ENCODE measurements around the gene MT1F. TPM values are rescaled to one million over a fixed set of nuclear protein-coding genes. Genes with fewer than 3 reads are reported as not detected.
A peak's percentile ranks its signal among the peaks of the same experiment; 100 is the strongest.
"Not testable (repeated sequence)": the region's sequence is repeated elsewhere in the genome, so short reads cannot be mapped to it uniquely, and the experiment has no call there.

MT1F gene
- 14.9 TPM for polyA plus RNA-seq (2012; ENCODE audit: insufficient read depth, insufficient read length)

GRCh38 chr16:56657555-56658326, at the start of gene MT1F:
MT1F (plus strand) TSS chr16:56657959; CDS start chr16:56658059, 100 bp downstream.
- DNase-seq (ENCODE audit: low read depth, low spot score), result no peak

GRCh38 chr16:56608043-56608875, 49.5 kb upstream of the MT1F start, which contains the start of gene MT2A:
MT2A (plus strand) TSS chr16:56608584; CDS start chr16:56608656, 72 bp downstream.
- peak within 1 kb of the TSS; percentile 84 for H3K4me3 ChIP-seq (ENCODE audit: low read length)
- DNase-seq (ENCODE audit: low read depth, low spot score), result peak; percentile 88

More at GRCh38 chr16:56657555-56658326, at the start of gene MT1F:
- H3K4me3 ChIP-seq (ENCODE audit: low read length), result peak within 1 kb of the TSS; percentile 50

DNA sequence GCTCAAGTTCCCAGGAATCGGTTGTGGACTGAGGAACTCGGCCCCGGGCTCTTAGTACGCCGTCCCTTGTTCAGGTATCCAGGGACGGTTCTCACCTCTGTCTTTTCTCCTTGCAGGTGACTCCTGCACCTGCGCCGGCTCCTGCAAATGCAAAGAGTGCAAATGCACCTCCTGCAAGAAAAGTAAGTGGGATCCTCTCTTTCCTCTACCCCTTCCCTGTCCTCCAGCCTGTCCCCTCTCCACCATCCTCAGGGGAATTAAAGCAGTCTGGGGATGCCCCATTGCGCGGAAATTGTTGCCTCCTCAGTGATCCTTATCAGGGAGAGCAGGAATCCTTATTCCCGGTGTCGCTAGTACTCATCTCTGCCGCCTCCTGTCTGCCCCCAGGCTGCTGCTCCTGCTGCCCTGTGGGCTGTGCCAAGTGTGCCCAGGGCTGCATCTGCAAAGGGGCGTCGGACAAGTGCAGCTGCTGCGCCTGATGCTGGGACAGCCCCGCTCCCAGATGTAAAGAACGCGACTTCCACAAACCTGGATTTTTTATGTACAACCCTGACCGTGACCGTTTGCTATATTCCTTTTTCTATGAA, 48.8 kb upstream of the MT1F start:
- no peak for DNase-seq (ENCODE audit: low read depth, low spot score)
- peak overlapping the region; percentile 84 for H3K4me3 ChIP-seq (ENCODE audit: low read length)

- H3K4me3 ChIP-seq (ENCODE audit: low read length), result peak overlapping the region; percentile 84
- peak; percentile 77 for DNase-seq (ENCODE audit: low read depth, low spot score)
These were observed 48.3 kb upstream of the MT1F start for GRCh38 chr16:56609463-56609921.

DNA sequence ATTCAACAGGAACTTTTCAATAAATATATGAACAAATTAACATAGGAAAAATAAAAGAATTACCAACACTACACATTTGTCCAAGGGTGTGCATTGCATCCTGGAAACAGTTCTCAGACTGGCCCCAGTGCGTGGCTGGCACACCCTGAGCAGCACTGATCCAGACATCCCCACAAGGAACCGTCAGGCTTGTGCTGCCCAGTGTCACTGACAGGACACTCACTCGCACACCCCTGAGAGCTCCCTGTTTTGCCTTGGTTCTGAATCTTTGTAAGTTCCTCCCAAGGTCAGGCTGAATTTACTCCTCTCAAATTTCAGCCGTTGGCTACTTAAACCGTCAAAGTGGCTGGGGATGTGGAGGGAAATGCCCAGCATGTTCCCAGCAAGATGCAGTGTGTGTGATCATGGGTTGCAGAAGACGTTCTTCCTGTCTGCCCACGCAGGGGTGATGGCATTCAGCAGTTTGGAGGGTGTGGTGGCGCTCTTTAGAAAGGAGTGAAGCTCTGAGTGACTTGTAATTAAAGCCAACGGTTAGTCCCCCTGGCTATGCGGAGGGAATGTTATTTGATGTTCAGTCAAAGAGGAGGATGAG, 47.6 kb upstream of the MT1F start:
- H3K4me3 ChIP-seq (ENCODE audit: low read length), result peak overlapping the region; percentile 84
- peak; percentile 37 for DNase-seq (ENCODE audit: low read depth, low spot score)

DNA sequence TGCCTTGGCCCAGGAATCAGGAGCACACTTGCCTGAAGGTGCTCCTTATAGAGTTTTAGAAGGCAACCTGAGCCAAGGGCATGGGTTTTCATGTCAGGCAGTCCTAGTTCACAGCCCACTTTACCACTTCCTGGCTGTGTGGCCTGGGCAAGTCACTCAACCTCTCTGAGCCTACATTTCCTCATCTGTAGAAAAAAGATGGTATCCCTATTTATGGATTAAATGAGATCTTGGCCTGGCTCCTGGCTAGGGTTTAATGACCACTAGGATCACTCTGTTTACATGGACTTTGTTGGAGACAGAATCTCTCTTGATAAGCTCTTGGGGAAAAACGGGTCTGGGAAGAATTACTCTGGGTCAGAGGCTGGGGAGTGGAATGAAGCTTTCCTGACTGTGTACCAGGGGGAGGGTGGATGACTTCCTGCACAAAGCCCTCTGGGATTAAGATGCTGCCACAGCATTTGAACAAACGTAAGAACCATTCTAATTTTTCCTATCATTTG, 47.1 kb upstream of the MT1F start:
- H3K4me3 ChIP-seq (ENCODE audit: low read length), result no peak overlapping the region
- DNase-seq (ENCODE audit: low read depth, low spot score), result peak; percentile 37

- no peak overlapping the region for H3K4me3 ChIP-seq (ENCODE audit: low read length)
- DNase-seq (ENCODE audit: low read depth, low spot score), result no peak
These were observed 46.4 kb upstream of the MT1F start for GRCh38 chr16:56611281-56611833.

DNA sequence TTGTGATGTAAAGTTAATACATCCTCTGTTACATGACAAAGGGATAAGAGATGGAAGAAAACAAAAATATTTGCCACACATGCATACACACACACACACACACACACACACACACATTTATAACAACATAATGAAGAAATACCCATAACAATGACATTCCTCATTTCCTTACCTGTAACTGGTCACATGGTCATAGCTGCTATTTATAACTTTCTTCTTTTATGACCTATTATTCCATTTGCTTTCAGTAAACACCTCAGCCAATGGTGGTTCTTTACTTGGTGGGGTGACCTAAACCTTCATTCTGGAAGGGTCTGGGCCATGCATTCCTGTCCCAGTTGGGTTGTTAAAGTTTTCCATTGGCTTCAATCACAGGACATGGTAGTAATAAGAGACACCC, 44.1 kb upstream of the MT1F start:
- DNase-seq (ENCODE audit: low read depth, low spot score), result no peak
- H3K4me3 ChIP-seq (ENCODE audit: low read length), result no peak overlapping the region

DNA sequence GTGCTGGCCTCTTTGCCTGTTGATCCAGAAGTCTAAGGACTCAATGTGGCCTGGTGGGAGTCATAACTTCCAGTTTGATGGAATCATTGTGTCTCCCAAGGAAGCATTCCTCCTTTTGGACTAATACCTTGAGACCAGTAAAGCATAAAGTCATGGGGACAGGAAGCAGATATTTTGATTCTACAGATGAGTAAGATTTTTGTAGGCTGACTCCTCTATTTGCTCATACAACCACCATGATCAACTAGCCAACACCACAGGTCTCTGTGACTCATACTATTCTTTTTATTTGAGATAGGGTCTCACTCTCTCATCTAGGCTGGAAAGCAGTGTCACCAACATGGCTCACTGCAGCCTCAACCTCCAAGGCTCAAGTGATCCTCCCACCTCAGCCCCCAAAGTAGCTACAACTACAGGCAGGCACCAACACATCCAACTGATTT, 43.2 kb upstream of the MT1F start:
- DNase-seq (ENCODE audit: low read depth, low spot score), result no peak
- no peak overlapping the region for H3K4me3 ChIP-seq (ENCODE audit: low read length)

DNA sequence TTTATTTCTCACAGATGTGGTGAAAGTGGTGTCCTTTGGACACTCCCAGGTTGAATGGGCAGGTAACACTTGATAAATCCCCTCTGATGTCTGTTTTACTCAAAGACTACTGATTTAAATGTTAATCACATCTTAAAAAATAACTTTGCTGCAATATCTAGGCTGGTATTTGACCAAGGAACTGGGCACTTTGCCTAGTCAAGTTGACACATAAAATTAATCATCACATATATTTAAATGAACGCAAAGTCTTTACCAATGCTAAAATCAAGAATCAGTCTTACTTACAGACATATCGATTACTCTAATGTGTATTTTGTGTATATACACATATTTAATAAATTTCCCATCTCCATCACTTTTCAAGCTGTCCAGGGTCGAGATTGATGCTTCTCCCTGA, 42.4 kb upstream of the MT1F start:
- DNase-seq (ENCODE audit: low read depth, low spot score), result no peak

DNA sequence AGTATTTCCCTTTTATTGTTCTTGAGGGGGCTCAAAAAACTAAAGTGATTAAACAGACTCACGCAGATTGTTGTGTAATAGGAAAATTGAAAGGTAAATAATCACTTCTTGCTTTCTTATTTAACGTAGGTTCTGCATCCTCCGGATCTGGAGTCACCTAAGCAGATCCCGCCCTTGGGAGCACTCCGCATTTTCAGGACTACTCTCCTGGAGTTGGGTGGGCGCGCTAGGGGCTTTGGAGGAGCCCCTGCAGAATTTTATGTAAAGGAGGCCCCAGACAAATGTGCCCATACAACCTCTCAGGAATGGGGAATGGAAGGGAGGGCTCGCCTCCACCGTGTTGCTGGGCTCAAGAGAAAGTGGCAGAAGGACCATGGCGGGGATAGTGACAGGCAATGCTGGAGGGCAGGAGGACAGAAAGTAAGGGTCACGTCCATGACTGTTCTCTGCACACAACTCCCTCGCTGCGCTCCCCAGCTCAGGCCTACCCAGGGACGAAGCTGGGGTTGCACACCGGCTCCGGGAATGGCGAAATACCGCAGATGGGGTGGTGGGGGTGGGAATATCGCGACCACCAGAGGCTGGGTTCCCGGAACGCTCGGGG, 41.0 kb upstream of the MT1F start:
- no peak for DNase-seq (ENCODE audit: low read depth, low spot score)
- no peak overlapping the region for H3K4me3 ChIP-seq (ENCODE audit: low read length)

More for the DNA sequence above, 42.4 kb upstream of the MT1F start:
- no peak overlapping the region for H3K4me3 ChIP-seq (ENCODE audit: low read length)

GRCh38 chr16:56617212-56618085, 40.3 kb upstream of the MT1F start:
- no peak for DNase-seq (ENCODE audit: low read depth, low spot score)
- no peak overlapping the region for H3K4me3 ChIP-seq (ENCODE audit: low read length)

DNA sequence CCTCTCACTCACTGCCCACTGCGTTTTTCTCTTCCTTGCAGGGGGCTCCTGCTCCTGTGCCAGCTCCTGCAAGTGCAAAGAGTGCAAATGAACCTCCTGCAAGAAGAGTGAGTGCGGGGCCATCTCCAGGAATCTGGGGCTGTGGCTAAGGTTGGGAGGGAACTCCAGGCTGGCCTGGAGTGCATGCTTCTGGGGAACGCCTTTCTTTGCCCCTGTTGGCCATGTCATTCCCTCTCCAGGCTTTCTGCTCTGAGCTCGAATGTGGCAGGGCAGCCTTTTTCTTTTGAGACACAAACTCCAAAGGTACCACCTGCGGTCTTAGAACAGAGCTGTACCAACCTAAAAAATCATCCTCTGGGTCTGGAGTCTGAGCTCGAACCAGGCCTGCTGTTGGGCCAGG, 39.6 kb upstream of the MT1F start:
- DNase-seq (ENCODE audit: low read depth, low spot score), result no peak
- H3K4me3 ChIP-seq (ENCODE audit: low read length), result no peak overlapping the region

- no peak for DNase-seq (ENCODE audit: low read depth, low spot score)
- H3K4me3 ChIP-seq (ENCODE audit: low read length), result no peak overlapping the region
These were observed 37.3 kb upstream of the MT1F start for GRCh38 chr16:56620339-56620897.

GRCh38 chr16:56621665-56622445, 35.9 kb upstream of the MT1F start:
- not testable (repeated sequence) for DNase-seq (ENCODE audit: low read depth, low spot score); H3K4me3 ChIP-seq (ENCODE audit: low read length)

DNA sequence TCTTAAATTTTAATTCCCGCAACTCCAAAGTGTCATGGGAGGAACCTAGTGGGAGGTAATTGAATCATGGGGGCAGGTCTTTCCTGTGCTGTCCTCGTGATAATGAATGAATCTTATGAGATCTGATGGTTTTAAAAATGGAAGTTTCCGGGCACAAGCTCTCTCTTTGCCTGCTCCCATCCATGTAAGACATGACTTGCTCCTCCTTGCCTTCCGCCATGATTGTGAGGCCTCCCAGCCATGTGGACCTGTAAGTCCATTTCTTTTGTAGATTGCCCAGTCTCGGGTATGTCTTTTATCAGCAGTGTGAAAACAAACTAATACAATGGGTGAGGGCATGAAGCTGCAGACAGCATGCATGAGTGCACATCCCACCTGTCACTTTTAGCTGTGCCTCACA, 34.6 kb upstream of the MT1F start:
- not testable (repeated sequence) for H3K4me3 ChIP-seq (ENCODE audit: low read length); DNase-seq (ENCODE audit: low read depth, low spot score)
